Panc1 (cell line): ENCODE results near the gene C1QC. TPM values are rescaled to one million over a fixed set of nuclear protein-coding genes. Genes with fewer than 3 reads are reported as not detected.

ENCODE experiments used
- ATAC-seq: fragments of 200-7000 bp; cut with Tn5 transposase; 2 replicates; pipeline ENCODE4 v1.9.1; 2020; ENCODE audit warnings: mild to moderate bottlenecking, moderate library complexity
- BruUV-seq: library from RNA; stranded (reverse); fragments of 400-500 nt; replicated peaks from 2 replicates; lab custom pipeline; 2021; lab: Mats Ljungman, UMichigan
- CTCF ChIA-PET: fragments of 300-600 bp; sonication (Branson Sonifier 250); formaldehyde crosslinking; loops from one replicate; lab custom pipeline; 2022; ENCODE audit warnings: antibody characterized with exemption; lab: Charles Lee
- POLR2A ChIA-PET: fragments of 300-600 bp; sonication (Branson Sonifier 250); formaldehyde crosslinking; loops from one replicate; lab custom pipeline; 2022; ENCODE audit warnings: antibody characterized with exemption; lab: Charles Lee
- DNase-seq: peaks from one replicate; pipeline ENCODE4 v3.0.0-alpha.2; 2010; ENCODE audit warnings: low read depth, low spot score
- H3K27ac ChIP-seq: 2 replicates; pipeline ENCODE4 v1.5.1; 2011; ENCODE audit warnings: mild to moderate bottlenecking, low read length, inconsistent platforms
- H3K27me3 ChIP-seq: fragments of 200-500 bp; sonication (Bioruptor generic); 2 replicates; pipeline ENCODE4 v1.6.0; 2014; ENCODE audit warnings: low read length, inconsistent platforms; ENCODE audit not compliant: control insufficient read depth, insufficient read depth
- H3K36me3 ChIP-seq: fragments of 200-500 bp; sonication (Bioruptor generic); 2 replicates; pipeline ENCODE4 v1.5.1; 2014; ENCODE audit warnings: inconsistent platforms, mild to moderate bottlenecking, low read length, moderate library complexity; ENCODE audit not compliant: control insufficient read depth, insufficient read depth
- H3K4me1 ChIP-seq: 2 replicates; pipeline ENCODE4 v1.5.1; 2011; ENCODE audit warnings: inconsistent platforms, mild to moderate bottlenecking, low read length, moderate library complexity; ENCODE audit not compliant: control insufficient read depth, insufficient read depth
- H3K4me3 ChIP-seq, 2 experiments: 2 replicates each; pipeline ENCODE4 v1.5.1; 2011 to 2012; ENCODE audit warnings: low read depth in 2 of 2, low read length in 2 of 2, mild to moderate bottlenecking in 2 of 2, inconsistent platforms in 1 of 2, moderate library complexity in 1 of 2
- H3K9me3 ChIP-seq: fragments of 200-500 bp; sonication (Bioruptor generic); 2 replicates; pipeline ENCODE4 v1.5.1; 2014; ENCODE audit warnings: low read depth, mild to moderate bottlenecking, inconsistent platforms, low read length, moderate library complexity; ENCODE audit not compliant: control insufficient read depth, insufficient read depth
- POLR2AphosphoS5 ChIP-seq: IDR thresholded peaks from 2 replicates; pipeline ENCODE4 v1.6.1; 2012; ENCODE audit warnings: mild to moderate bottlenecking, low read depth, low read length, moderate library complexity
- SIN3A ChIP-seq: IDR thresholded peaks from 2 replicates; pipeline ENCODE4 v1.6.1; 2012; ENCODE audit warnings: low read depth, mild to moderate bottlenecking, low read length, moderate library complexity, borderline replicate concordance; ENCODE audit not compliant: insufficient read depth
- TCF7L2 ChIP-seq: IDR thresholded peaks from 2 replicates; pipeline ENCODE4 v1.6.1; 2011; ENCODE audit warnings: mild to moderate bottlenecking, low read depth, low read length, inconsistent platforms
- in situ Hi-C: cut with HindIII; loops from 2 replicates; pipeline ENCODE4 v1.10.0; 2016; ENCODE audit warnings: low sequenced_read_pairs, low pct_unique_long_range_greater_than_20kb
- intact Hi-C: fragments of 100-400 bp; cut with micrococcal nuclease; formaldehyde crosslinking; loops from one replicate; pipeline ENCODE4 v1.10.0; 2022; ENCODE audit not compliant: unreplicated experiment
- total RNA-seq: library from RNA; stranded (reverse); gene quantifications from one replicate; pipeline ENCODE4 v1.2.1, GENCODE V29; 2021; ENCODE audit not compliant: unreplicated experiment
- TF ChIP-seq, protein P1 (sequence below): fragments of 450-650 bp; IDR thresholded peaks from 2 replicates; pipeline ENCODE4 v1.5.1; 2017; ENCODE audit warnings: mild to moderate bottlenecking
- TF ChIP-seq, protein P2 (sequence below), 2 experiments: IDR thresholded peaks; 2 replicates each; pipeline ENCODE4 v1.6.1; 2011 to 2012; ENCODE audit warnings: low read depth in 2 of 2, control low read depth in 1 of 2, low read length in 1 of 2, mild to moderate bottlenecking in 1 of 2, moderate library complexity in 1 of 2; ENCODE audit not compliant: insufficient read depth in 1 of 2

C1QC gene
- total RNA-seq, 1 experiment from 2014 or later, result 0.64 TPM

DNA sequence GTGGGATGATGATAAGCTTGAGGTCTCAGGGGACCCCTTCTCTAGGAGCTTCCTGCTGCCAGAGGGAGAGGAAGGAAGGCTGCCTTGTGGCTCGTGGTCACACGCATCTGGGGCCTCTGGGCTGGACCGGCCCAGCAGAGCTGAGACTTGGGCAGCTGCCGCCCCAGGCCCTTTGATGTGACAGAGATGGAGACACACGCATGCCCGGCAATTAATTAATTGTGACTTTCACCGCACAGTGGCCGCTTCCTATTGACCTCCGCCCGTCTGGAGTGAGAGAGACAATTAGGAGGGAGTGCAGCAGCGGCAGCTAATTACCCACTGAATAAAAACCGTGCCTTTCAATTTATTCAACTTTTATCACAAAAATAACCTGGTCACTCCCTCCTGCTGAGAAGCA lies 23.6 kb upstream of the C1QC start:
- H3K9me3 ChIP-seq, result no peaks in the 10 kb centered on the region
- peaks cover 11% of the 10 kb centered on the region for H3K27me3 ChIP-seq
- ChIA-PET POLR2A (interaction anchor here (0.5 kb wide), 1 partner anchor 29 kb away, joined by 5 read pairs; no protein-coding TSS in a partner anchor), CTCF (no interaction called here)
- DNase-seq, result no peak
- no peak for ATAC-seq
- BruUV-seq, result no TSS peak
- intact Hi-C loops, result no loop called here
- in situ Hi-C loops, result no loop called here
- H3K27ac ChIP-seq, result no peak overlapping the region
- no peak overlapping the region for H3K4me3 ChIP-seq
- no peaks in the 10 kb centered on the region for H3K4me1 ChIP-seq
- H3K36me3 ChIP-seq, result no peaks in the 10 kb centered on the region
- no peak for TF ChIP-seq POLR2AphosphoS5
- TF ChIP-seq, protein P1, sequence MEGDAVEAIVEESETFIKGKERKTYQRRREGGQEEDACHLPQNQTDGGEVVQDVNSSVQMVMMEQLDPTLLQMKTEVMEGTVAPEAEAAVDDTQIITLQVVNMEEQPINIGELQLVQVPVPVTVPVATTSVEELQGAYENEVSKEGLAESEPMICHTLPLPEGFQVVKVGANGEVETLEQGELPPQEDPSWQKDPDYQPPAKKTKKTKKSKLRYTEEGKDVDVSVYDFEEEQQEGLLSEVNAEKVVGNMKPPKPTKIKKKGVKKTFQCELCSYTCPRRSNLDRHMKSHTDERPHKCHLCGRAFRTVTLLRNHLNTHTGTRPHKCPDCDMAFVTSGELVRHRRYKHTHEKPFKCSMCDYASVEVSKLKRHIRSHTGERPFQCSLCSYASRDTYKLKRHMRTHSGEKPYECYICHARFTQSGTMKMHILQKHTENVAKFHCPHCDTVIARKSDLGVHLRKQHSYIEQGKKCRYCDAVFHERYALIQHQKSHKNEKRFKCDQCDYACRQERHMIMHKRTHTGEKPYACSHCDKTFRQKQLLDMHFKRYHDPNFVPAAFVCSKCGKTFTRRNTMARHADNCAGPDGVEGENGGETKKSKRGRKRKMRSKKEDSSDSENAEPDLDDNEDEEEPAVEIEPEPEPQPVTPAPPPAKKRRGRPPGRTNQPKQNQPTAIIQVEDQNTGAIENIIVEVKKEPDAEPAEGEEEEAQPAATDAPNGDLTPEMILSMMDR, result no peak
- no peak for TF ChIP-seq TCF7L2
- TF ChIP-seq SIN3A, result no peak
- TF ChIP-seq, protein P2, sequence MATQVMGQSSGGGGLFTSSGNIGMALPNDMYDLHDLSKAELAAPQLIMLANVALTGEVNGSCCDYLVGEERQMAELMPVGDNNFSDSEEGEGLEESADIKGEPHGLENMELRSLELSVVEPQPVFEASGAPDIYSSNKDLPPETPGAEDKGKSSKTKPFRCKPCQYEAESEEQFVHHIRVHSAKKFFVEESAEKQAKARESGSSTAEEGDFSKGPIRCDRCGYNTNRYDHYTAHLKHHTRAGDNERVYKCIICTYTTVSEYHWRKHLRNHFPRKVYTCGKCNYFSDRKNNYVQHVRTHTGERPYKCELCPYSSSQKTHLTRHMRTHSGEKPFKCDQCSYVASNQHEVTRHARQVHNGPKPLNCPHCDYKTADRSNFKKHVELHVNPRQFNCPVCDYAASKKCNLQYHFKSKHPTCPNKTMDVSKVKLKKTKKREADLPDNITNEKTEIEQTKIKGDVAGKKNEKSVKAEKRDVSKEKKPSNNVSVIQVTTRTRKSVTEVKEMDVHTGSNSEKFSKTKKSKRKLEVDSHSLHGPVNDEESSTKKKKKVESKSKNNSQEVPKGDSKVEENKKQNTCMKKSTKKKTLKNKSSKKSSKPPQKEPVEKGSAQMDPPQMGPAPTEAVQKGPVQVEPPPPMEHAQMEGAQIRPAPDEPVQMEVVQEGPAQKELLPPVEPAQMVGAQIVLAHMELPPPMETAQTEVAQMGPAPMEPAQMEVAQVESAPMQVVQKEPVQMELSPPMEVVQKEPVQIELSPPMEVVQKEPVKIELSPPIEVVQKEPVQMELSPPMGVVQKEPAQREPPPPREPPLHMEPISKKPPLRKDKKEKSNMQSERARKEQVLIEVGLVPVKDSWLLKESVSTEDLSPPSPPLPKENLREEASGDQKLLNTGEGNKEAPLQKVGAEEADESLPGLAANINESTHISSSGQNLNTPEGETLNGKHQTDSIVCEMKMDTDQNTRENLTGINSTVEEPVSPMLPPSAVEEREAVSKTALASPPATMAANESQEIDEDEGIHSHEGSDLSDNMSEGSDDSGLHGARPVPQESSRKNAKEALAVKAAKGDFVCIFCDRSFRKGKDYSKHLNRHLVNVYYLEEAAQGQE (IDR thresholded peaks at IDR 0.05; ENCODE audit: insufficient read depth in 1 of 2, low read depth in 2 of 2, low read length in 1 of 2), result no peak

DNA sequence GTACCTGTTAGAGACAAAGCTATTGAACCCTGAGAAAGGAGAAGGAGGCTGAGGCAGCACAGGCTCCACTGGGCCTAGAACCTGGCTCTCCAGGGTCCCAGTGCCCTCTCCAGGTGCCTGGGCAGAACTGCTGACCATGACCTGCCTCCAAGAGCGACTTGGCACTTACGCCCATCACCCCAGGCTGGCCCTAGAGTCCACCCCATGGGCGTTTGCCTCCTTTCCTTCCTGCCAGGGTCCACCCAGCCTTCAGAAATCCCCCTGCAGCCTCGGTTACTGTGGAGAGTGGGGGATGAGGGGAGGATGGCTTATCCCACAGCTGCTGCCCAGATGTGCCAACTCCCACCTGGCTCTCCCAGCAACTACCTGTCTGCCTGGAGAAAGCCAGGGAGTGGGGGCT lies 21.7 kb upstream of the C1QC start:
- CTCF ChIA-PET, result no interaction called here
- TF ChIP-seq, protein P1, result no peak
- TF ChIP-seq SIN3A (no peak), TCF7L2 (no peak), POLR2AphosphoS5 (no peak)
- TF ChIP-seq, protein P2 (IDR thresholded peaks at IDR 0.05; ENCODE audit: insufficient read depth in 1 of 2, low read depth in 2 of 2, low read length in 1 of 2), result no peak
- Histone ChIP-seq H3K4me1 (no peaks in the 10 kb centered on the region), H3K9me3 (no peaks in the 10 kb centered on the region), H3K4me3 (no peak overlapping the region), H3K27me3 (peaks cover 5% of the 10 kb centered on the region; the same call in 1 of the 2 replicates), H3K36me3 (no peaks in the 10 kb centered on the region), H3K27ac (no peak overlapping the region)
- ATAC-seq, result no peak
- BruUV-seq, result no TSS peak
- intact Hi-C loops (no loop called here), in situ Hi-C loops (no loop called here)
- no peak for DNase-seq
- POLR2A ChIA-PET, result no interaction called here
